GM21528 (cell line): ENCODE data around the gene CD84.
"Not testable (repeated sequence)": the region's sequence is repeated elsewhere in the genome, so short reads cannot be mapped to it uniquely, and the experiment has no call there.

Experiments used
- ATAC-seq: cut with Tn5 transposase; IDR thresholded peaks from one replicate; pipeline ENCODE4 v1.9.1; 2021; ENCODE audit warnings: mild to moderate bottlenecking, moderate library complexity; ENCODE audit not compliant: unreplicated experiment, low FRiP score

CD84 gene

DNA sequence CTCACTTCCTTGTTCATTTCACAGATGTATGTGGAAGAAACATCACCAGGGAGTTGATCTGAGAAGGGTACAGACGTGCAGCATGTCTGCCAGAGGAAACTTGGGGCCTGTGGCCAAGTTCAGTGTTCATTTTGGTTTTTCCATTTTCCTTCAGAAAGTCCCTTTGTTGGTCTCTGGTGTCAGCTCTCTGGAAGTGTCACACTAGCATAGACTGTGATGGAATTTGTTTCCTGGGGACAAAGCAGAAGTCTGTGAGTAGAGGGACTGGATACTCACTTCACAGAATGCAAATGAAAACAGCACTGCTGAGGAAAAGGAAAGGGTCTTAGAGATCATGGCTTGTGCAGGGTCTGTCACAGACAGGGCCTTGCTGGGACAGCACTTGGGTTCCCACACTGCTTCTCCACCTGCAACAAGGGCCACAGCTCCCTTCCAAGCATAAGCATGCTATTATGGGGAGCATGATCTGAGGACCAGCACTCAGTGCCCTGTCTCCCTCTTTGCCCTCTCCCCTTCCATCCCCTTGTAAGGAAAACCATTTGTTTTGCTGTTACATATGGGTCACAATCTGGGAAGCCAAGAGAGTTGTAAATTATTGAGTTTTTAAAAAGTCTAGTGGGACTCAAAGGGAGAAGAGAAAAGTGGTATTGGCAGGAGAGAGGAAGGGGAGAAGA lies 31.4 kb upstream of the CD84 start:
- no peak for ATAC-seq

DNA sequence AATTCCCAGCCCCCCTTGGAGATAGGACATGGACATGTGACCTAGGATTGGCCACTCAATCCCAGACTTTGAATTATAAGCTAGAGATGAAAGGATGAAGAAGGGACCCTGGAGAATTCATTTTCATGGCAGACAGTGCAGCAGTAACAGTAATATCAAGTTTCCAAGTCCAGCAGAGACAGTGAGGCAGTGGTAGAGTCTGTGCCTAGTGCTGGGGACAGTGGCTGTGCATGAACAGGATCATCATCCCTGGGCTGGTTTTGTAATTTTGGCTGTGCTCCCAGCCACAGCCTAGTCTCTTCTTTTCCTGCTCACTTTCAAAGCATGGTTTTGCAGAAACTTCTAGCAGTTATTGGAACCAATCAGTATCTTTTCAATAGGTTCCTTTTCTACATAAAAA lies 29.6 kb upstream of the CD84 start:
- no peak for ATAC-seq

DNA sequence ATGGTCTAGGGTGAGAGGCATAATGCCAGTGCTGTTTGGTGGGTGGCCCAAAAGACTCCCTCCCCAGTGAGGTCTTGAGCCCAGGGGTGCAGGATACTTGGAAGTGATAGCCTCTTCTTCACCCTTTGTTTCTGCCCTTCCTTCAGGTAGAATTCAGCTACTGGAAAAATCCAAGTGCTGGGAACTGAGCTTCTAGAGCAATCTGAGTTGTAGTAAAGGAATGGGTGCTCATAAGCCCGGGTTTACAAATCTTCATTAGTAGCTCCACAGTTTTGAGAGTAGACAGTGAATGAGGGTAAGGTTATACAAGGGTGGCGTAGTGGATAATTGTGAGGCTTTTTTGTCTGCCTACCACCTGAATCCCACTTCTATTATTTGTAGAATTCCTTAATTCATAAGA lies 29.2 kb upstream of the CD84 start:
- no peak for ATAC-seq

DNA sequence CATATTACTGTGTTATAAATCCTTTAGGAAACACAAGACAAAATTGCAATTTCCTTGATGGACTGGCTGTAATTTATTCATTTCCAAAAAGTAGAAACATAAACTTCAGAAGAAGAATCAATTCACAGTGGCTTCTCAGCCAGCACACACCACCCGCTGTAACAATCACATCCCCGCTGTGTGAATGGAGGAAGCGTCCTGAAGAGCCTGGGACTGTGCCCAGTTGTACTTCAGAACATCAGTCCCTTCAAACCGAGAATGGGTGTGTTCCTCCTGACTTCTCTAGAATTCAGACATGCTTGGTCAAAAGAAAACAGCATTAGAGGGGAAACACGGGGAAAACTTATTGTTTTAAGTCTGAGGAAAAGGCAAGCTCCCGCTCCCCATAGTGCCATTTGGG lies 28.8 kb upstream of the CD84 start:
- no peak for ATAC-seq

DNA sequence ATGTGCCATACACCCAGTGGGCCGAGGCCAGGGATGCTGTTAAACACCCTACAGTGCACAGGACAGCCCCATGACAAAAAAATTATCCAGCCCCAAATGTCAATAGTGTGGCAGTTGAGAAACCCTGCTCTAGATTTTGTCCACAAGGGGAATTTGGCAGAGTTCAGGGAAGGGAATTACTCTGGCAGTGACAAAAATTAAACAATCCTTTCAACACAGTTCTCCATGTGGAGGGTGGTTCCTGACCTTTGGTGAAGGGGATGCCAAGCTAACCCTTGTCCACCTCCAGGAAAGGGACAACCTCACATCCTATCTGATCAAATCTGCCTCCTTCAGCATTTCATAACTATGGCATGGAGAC lies 28.4 kb upstream of the CD84 start:
- no peak for ATAC-seq

DNA sequence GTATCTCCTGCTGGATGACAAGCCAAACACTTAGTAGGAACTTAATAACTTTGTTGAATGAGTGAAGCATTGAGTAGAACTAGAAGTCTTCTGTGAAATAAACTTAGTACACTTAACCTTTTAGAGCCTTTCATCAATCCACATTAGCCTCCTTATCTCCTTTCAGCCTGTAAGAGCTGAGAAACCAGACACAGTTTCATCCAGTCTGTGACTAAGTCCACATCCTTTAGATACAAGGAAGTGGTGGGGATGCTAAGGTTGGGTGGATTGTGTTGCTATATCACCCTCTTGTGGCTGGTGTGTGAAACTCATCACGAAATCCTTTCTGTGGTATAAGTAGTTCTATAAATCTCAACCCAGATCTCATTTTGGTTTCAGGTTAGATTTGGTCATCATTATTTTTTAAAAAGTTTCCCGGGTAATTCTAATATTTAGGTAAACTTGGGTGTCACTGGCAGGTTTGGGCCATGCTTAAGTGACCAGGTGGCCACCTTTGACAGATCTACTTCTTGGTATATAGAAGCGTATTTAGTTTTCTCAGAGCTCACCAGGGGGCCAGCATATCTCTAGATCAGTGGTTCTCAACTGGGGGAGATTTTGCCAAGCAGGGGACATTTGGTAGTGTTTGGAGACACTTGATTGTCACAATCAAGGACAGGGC lies 27.8 kb upstream of the CD84 start:
- peak; percentile 53 for ATAC-seq

DNA sequence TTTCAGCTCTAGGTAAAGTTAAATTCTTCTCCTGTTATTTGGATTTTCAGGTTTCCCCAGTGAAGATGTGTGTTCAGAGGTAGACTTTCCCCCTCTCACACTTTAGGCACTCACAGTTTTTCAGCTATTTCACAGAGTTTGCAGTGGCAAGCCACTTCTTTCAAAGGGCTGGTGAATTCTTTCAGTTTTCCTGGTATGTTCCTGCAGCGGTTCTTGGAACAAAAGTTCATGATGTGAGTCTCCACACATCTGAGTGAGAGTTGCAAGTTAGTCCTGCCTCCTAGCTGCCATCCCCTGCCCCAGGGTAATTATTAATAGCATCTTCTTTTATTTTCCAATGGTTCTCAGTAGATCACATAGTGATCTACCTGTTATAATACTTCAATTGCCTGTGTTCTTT lies 27.3 kb upstream of the CD84 start:
- ATAC-seq, result no peak

DNA sequence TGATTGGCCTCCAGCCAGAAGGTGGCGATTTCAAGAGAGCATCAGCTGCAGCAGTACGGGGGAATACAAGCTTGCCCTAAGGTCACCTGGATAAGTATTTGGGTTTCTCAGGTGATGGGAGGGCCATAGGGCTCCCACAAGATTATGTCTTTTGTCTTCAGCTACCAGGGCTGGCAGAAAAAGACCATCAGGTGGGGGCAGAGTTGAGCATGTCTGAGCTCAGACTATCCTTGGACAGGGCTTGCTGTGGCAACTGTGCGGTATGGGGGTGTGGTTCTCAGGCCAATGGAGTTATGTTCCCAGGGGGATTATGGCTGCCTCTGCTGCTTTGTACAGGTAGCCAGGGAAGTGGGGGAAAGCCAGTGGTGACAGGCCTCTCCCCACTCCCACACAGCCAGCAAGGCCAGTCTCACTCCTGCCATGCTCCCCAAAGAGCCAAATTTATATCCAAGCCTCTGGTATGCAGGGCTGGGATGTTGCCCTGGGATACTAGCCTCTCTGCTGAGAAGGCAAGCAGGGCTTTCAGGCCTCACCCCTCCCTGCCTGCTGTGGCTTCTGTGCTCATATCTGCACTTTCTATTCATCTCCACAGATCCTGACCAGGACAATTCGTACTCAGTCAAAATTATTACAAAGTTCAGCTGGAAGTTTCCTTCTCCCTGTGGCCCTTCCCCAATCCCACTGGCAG lies 26.6 kb upstream of the CD84 start:
- no peak for ATAC-seq

DNA sequence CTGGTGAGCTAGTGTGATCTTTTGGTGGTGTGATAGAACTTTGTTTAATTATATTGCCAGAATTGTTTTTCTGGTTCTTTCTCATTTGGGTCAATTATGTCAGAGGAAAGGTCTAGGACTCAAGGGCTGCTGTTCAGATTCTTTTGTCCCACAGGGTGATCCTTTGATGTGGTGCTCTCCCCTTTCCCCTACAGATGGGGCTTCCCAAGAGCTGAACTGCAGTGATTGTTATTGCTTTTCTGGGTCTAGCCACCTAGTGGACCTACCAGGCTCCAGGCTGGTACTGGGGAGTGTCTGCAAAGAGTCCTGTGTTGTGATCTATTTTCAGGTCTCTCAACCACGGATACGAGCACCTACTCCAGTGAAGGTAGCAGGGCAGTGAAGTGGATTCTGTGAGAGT lies 25.9 kb upstream of the CD84 start:
- no peak for ATAC-seq

DNA sequence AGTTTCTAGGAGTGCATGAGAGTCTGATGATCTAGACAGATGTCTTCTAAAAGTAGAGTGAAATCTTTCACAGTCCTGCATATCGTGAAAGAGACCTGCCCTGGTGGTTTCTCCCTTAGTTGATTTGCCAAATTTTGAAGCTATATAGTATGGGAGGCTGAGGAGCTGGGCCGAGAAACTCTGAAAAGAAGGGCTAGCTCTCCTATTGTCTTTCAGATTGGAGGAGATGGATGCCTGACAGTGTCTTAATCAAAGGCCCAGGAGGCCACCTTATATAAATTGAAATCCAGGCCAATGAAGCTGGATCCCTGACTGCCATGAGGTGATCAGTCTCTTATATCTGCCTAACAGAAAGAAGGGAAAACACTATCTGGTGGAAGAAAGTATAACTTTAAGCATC lies 18.4 kb upstream of the CD84 start:
- ATAC-seq, result no peak

DNA sequence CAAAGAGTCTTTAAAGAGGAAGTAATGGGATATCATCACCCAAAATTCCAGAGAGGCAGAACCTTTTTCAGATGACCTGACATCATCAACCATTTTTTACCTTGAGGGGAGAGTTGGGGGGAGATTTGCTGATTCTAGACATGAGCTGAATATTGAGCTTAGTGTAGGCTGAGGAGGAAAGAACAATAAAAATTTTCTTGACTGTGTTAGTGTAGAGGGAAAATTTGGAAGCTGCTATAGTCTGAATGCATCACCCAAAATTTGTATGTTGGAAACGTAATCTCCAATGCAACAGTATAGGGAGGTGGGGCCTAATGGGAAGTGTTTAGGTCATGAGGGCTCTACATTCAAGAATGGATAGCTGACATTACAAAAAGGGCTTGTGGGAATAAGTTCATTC lies 17.8 kb upstream of the CD84 start:
- no peak for ATAC-seq

DNA sequence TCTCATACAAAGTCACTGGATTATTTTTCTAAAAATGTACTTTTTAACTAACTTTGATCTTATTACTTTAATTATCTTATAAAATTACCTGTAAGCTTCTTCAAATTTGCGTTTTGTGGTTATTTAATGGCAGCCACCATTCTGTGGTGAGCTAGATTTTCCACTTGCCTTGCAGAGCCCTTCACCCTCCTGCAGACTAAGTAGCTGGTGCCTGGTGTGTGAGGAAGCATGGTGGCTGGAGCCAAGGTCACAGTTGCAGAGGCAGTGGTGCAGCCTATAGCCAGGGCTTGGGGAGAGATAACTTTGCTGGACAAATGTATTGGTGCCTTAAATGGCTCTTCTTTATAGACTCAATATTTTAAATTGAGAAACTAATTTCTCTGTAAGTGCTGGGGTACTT lies 11.2 kb upstream of the CD84 start:
- ATAC-seq, result no peak

DNA sequence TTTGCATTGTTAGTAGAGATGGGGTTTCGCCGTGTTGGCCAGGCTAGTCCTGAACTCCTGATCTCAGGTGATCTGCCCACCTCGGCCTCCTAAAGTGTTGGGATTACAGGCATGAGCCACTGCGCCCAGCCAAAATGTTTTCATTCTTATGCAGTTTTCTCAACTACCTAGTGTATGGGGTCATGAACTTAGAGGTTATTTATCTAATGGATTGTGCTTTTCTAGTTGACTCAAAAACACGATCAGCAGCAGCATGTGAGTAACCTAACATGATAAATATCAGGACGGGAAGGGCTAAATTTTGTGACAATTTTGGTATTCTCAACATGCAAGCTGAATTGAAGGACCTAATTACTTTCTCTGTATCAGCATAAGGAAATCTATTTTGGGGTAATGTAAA lies 9.2 kb upstream of the CD84 start:
- no peak for ATAC-seq

DNA sequence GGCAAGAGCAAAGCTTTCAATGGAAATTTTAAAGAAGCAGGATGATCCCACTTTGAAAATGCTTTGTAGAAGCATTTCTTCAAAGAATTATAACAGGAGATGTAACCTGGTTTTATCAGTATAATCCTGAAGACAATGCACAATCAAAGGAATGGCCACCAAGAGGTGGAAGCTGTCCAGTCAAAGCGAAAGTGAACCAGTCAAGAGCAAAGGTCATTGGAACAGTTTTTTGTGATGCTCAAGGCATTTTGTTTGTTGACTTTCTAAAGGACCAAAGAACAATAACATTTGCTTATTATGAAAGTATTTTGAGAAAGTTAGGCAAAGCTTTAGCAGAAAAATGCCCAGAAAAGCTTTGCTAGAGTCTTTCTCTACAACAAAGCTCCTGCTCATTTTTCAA lies 5.5 kb upstream of the CD84 start:
- ATAC-seq, result no peak

DNA sequence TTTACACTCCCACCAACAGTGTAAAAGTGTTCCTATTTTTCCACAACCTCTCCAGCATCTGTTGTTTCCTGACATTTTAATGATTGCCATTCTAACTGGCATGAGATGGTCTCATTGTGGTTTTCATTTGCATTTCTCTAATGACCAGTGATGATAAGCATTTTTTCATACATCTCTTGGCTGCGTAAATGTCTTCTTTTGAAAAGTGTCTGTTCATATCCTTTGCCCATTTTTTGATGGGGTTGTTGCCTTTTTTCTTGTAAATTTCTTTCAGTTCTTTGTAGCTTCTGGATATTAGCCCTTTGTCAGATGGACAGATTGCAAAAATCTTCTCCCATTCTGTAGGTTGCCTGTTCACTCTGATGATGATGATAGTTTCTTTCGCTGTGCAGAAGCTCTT lies 3.7 kb upstream of the CD84 start:
- not testable (repeated sequence) for ATAC-seq

DNA sequence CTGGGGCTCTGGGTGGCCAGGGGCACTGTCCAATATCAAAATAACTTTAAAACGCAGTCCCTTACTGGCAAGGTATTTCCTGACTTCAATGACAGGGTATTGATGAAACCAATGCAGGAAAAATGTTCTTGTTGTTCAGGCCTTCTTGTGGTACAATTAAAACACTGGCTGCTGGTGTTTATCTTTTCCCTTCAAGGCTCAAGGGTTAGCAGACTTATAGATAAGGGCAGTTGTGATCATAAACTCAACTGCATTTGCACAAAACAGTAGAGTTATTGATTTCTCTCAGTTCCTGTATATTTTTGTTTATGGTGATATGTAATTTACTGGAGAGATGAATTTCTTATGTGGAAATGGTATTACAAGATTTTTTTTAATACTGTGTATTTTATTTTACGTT lies 2.7 kb upstream of the CD84 start:
- ATAC-seq, result no peak

DNA sequence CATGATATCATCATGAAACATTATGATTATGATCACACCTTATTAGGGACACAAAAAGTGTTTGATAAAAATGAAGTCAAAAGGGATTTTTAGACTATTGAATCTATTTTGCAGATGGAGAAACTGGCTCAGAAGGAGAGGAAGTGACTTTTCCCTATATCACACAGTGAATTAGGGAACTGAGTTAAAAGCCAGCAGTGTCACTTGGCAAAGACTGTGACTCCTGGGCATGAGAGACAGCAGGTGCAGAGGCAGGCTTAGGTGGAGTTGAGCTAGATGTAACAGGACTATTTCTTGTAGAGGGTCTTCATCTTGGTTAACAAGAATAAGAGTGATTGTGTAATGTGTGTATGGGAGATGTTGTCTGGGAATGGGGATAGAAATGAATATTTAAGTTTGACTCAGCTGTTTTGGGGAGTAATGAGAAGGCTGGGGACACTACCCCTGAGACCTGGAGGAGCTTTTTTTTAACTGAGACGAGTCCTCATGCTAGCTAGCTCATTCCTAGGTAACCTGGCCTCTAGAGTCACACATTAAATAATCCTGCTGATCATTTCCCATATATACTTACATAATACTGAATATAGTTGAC lies 1.0 kb upstream of the CD84 start:
- ATAC-seq, result no peak

DNA sequence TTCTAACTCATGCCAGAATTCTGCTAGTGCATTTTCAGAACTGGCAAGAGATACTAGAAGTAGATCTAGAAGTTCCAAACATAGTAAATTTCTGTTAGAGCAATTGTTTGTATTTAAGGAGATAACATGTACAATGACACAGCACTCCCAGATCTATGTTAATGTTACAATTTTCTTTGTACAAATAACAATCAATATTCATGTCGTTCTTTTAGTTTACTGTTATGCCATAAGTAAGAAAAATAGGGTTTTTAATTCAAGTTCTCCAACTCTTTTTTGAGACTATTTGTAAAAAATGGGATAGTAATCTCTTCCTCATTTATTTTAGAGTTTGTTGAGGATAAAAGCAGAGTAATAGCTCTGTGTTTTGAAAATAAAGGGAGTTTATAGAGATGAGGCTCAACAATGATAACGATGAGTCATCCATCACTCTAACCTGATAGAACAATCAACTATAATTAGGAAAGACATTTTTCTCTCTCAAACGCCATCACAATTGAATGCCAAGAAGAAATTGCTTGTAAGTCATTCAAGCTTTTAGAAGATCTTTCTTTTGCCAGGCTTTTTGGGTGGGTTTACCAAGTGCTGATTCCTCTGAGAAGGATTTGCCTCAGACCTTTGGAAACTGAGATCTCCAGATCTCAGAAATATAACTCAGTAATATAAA lies 638 bp downstream of the CD84 start:
- no peak for ATAC-seq

DNA sequence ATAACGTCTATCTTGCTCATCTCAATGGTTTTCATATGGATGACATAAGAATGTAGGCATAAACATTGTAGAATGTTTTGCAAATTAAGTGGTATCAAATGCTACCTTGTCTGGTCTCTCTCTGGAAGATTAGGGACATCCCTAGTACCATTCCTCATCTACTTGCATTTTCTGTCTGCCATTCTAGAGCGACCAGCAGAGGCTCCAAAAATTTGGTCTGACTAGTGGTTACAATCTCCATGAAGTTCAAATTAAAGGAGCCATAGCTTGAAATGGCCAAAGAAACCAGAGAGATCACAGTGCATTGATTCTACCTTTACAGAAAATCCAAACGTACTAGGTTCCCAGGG lies 1.1 kb downstream of the CD84 start:
- no peak for ATAC-seq

DNA sequence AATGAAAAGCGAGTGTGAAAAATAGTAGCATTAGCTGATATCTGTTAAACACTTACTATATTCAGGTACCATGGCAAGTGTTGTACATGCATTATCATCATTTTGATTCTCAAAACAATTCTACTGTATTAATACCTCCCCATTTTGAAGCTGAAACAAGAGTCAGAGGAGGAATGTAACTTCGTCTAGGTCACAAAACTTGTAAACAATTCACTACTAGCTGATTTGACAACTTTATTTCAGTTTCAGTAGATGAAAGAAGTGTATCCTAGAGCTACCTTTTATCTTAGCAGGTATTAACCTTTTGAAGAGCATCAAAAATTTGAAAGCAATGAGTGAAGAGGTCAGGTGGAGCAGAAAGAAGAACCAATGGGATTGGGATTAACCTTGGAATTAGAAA lies 1.6 kb downstream of the CD84 start:
- ATAC-seq, result no peak

DNA sequence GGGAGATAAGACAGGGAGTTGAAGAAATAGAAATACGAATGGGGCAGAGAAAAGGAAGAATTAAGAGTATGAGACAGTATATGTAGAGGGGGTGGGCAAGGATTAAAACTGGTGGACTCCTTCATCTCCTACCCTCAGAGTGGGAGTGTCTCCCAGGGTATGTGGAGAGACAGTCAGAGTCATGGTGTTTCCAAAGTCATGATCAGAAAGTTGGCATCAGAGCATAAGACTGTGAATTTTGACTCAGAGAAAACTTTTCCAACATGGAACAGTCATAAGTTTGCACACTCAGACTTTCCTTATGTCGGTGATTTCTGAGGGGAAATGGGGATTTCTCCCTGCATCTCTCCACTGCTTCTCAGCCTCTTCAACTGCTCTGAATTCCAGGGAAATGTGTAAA lies 2.4 kb downstream of the CD84 start:
- ATAC-seq, result no peak
